HG03457 (cell line): ENCODE results near the gene DAB1.

Experiments used
- ATAC-seq: cut with Tn5 transposase; IDR thresholded peaks from one replicate; pipeline ENCODE4 v1.9.1; 2021; ENCODE audit warnings: moderate number of reproducible peaks; ENCODE audit not compliant: unreplicated experiment

DAB1 gene

GRCh38 chr1:57041901-57042300 is 382.0 kb downstream of the DAB1 start:
- ATAC-seq = no peak

- no peak for ATAC-seq
These were observed 383.0 kb downstream of the DAB1 start for GRCh38 chr1:57040811-57041210.

GRCh38 chr1:57036641-57037579 is 386.9 kb downstream of the DAB1 start:
- ATAC-seq = no peak

DNA sequence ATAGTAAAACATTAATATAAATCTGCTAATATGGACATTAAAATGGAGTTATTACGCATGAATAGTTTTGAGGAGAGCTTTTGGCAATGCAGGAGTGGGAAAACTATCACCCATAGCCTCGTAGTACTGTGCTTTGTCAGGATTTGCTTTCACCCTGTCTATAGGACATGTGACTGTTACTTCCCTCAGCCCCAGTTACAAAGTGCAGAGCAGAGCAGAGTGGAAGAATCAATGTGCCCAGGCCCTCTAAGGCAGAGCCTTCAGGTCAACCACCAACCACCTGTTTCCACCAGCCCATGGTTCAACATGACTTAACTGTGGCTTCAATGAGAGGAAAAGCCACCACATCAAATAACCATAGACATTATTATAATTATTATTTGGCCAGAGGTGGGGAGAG is 389.1 kb downstream of the DAB1 start:
- ATAC-seq = no peak

DNA sequence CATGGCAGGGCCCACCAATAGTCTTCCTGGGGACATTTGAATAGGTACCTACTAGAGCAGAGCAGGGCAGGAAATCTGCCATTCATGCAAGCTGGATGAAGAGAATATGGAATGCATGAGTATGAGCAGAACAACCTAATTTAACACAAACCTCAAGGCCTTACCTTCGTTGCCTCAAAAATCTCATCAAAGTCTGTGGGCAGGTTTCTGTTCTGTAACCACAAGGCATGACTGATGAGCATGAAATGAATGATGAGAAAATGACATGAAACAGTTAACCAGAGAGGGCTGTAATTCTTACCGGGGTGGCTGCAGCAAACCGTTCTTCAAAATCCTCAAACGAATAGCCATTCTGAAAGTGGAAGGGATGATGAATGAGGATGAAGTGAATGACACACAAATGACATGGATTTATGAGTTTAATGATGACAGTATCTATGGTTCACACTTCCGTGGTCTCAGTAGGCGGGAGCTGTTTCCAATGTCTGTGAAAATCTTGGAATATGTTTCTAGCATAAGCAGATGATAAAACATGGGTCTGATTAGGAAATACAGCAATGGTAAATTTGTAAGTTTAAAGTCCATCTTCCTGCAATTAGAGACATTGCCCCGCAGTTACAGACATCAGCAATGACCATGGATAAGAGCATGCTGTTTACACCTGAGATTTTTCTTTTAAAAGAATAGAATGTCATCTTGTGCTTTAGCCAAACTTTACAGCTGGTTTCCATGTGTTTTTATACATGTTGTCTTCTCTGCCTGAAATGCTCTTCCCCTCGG is 390.4 kb downstream of the DAB1 start:
- no peak for ATAC-seq

GRCh38 chr1:57026624-57027354 is 397.1 kb downstream of the DAB1 start:
- ATAC-seq = no peak

GRCh38 chr1:57024855-57025254 is 399.0 kb downstream of the DAB1 start:
- ATAC-seq = no peak

GRCh38 chr1:57024428-57024827 is 399.4 kb downstream of the DAB1 start:
- no peak for ATAC-seq

DNA sequence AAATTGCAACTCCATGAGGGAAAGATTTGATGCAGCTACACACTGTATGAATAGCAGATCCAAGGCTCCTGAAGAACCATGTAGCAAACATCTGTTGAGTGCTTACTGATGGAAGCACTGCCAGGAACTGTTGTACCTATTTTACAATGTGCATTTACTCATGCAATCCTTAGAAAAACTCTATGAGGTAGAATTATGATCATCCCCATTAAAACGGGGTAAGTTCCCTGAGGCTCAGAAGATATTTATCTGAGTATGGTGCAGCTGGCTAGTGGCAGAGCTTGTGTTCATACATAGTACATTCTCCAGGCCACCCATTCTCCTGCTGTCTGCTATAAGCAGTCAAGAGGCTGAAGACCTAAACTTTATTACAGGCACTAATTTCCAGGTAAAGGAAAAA is 403.6 kb downstream of the DAB1 start:
- ATAC-seq = no peak

GRCh38 chr1:57019236-57019839 is 404.5 kb downstream of the DAB1 start:
- no peak for ATAC-seq

- ATAC-seq = no peak
These were observed 405.7 kb downstream of the DAB1 start for GRCh38 chr1:57018119-57018518.

- ATAC-seq = no peak
These were observed 406.1 kb downstream of the DAB1 start for GRCh38 chr1:57017717-57018116.

DNA sequence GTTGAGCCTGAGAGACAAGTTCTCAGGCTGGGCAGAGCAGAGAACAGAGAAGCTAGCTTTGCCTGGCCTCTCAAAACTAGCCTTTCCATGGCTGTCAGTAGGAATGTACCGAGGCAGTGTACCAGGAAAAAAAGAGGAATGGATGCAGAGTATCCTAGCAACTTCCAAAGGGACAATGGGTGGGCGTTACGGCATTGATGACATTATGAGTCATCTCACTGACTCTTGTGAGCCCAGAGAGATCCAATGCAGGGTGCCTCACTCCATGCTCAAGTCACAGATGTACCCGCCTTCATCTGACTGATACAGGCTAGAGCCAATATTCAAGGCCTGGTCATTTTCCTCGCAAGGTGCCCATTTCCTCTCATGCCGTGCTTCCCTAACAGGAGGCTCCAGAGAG is 406.7 kb downstream of the DAB1 start:
- ATAC-seq = no peak

DNA sequence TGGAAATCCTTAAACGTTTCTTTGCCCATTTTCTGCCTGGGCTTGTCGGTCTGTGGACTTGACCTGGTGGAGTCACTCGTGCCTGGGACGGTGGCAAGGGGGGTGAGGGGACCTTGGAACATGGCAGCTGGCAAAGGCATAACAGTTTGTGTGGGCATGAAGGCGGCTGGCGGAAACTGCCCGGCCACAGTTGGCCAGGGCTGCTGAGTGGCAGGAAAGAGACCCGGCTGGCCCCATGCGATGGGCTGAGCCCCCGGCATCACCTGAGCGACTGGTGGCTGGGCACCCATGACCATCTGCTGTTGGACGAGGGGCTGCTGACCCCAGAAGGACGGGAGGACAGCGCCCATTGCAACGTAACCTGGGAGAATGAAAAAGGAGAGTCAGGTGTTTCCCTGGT is 408.8 kb downstream of the DAB1 start:
- ATAC-seq = no peak

GRCh38 chr1:57013522-57013921 is 410.3 kb downstream of the DAB1 start:
- ATAC-seq = no peak

GRCh38 chr1:57012315-57012714 is 411.5 kb downstream of the DAB1 start:
- no peak for ATAC-seq

- no peak for ATAC-seq
These were observed 413.3 kb downstream of the DAB1 start for GRCh38 chr1:57010511-57010910.

GRCh38 chr1:57007948-57008347 is 415.9 kb downstream of the DAB1 start:
- ATAC-seq = no peak

DNA sequence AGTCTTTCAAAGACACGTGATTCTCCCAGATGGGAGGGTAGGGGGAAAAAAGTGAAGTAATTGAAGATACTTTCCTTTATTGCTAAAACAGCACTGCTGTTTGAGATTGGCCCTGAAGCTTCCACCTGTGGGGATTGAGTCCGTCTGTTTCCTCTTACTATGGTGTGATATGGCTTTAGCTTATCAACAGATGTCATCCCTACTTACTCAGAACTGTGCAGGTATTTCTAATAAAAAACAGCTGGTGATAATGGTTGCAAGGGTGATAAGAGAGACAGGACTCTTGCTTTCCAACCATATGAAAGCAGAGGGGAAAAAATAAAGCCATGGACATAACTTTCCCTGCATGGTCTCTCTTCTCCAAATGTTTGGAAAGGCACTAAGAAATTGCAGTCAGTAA is 416.4 kb downstream of the DAB1 start:
- no peak for ATAC-seq

- ATAC-seq = no peak
These were observed 420.3 kb downstream of the DAB1 start for GRCh38 chr1:57003398-57004139.
